SK-N-SH (cell line): ENCODE data around the gene UBD. TPM values are rescaled to one million over a fixed set of nuclear protein-coding genes. Genes with fewer than 3 reads are reported as not detected.

Experiments
- CTCF ChIA-PET: fragments of 300-600, 350-600 bp; formaldehyde crosslinking; extraction: SDS; loops from one replicate; lab custom pipeline; 2021; lab: Yijun Ruan, JAX
- POLR2A ChIA-PET: fragments of 350-600 bp; sonication (Branson Sonifier 250); formaldehyde crosslinking; extraction: SDS; loops from one replicate; lab custom pipeline; 2020; ENCODE audit warnings: antibody characterized with exemption, inconsistent platforms; lab: Yijun Ruan, JAX
- DNase-seq: peaks from one replicate; pipeline ENCODE4 v3.0.0; 2012
- H2AFZ ChIP-seq: fragments of 200-600 bp; sonication (generic); 2 replicates; pipeline ENCODE4 v1.8.1; 2016; ENCODE audit warnings: antibody characterized with exemption, mild to moderate bottlenecking, low read depth
- H3F3A ChIP-seq: fragments of 200-600 bp; sonication (generic); replicated peaks from 2 replicates; pipeline ENCODE3; 2016; ENCODE audit warnings: antibody characterized with exemption, mild to moderate bottlenecking; ENCODE audit not compliant: insufficient read depth
- H3K27ac ChIP-seq, 2 experiments: fragments of 200-500 bp in 1 of 2; fragments of 200-600 bp in 1 of 2; sonication (Bioruptor generic) in 1 of 2; sonication (generic), shearing (Covaris generic) in 1 of 2; 2 replicates each; pipeline versions ENCODE4 v1.5.1 to v1.6.1; 2014 to 2016; ENCODE audit warnings: low read depth in 2 of 2, inconsistent platforms in 1 of 2, low read length in 1 of 2, mild to moderate bottlenecking in 1 of 2, mixed read lengths in 1 of 2
- H3K27me3 ChIP-seq: fragments of 200-600 bp; sonication (generic), shearing (Covaris generic); 2 replicates; pipeline ENCODE4 v1.6.1; 2016; ENCODE audit warnings: mixed run types; ENCODE audit not compliant: insufficient read depth
- H3K36me3 ChIP-seq, 2 experiments: fragments of 200-500 bp in 1 of 2; fragments of 200-600 bp in 1 of 2; sonication (Bioruptor generic) in 1 of 2; sonication (generic) in 1 of 2; replicated peaks in 1 of 2; 2 replicates each; pipeline versions ENCODE3 to v1.5.1; 2014 to 2016; ENCODE audit warnings: low read length in 1 of 2, mild to moderate bottlenecking in 1 of 2; ENCODE audit not compliant: insufficient read depth in 2 of 2, control insufficient read depth in 1 of 2
- H3K4me1 ChIP-seq, 2 experiments: fragments of 200-500 bp in 1 of 2; fragments of 200-600 bp in 1 of 2; sonication (Bioruptor generic) in 1 of 2; sonication (generic), shearing (Covaris generic) in 1 of 2; 2 replicates each; pipeline versions ENCODE4 v1.5.1 to v1.6.1; 2014 to 2016; ENCODE audit warnings: low read depth in 1 of 2, low read length in 1 of 2, mixed run types in 1 of 2; ENCODE audit not compliant: insufficient read depth in 2 of 2, control insufficient read depth in 1 of 2
- H3K4me2 ChIP-seq: fragments of 200-600 bp; sonication (generic), shearing (Covaris generic); 2 replicates; pipeline ENCODE4 v1.6.1; 2017; ENCODE audit warnings: mixed run types
- H3K4me3 ChIP-seq, 2 experiments: fragments of 200-500 bp in 1 of 2; fragments of 200-600 bp in 1 of 2; sonication (Bioruptor generic) in 1 of 2; sonication (generic), shearing (Covaris generic) in 1 of 2; 2 replicates each; pipeline versions ENCODE4 v1.5.1 to v1.8.1; 2014 to 2016; ENCODE audit warnings: low read depth in 2 of 2, inconsistent platforms in 1 of 2, low read length in 1 of 2, mild to moderate bottlenecking in 1 of 2, mixed read lengths in 1 of 2, moderate library complexity in 1 of 2
- H3K79me2 ChIP-seq: fragments of 200-600 bp; sonication (generic); 2 replicates; pipeline ENCODE4 v1.8.1; 2017; ENCODE audit warnings: mild to moderate bottlenecking; ENCODE audit not compliant: insufficient read depth
- H3K9ac ChIP-seq: fragments of 200-600 bp; sonication (generic); 2 replicates; pipeline ENCODE4 v1.6.1; 2017; ENCODE audit warnings: mixed run types
- H3K9me2 ChIP-seq: fragments of 200-600 bp; sonication (generic); 2 replicates; pipeline ENCODE4 v1.6.1; 2017; ENCODE audit warnings: mixed run types
- H3K9me3 ChIP-seq: fragments of 200-600 bp; sonication (generic); 2 replicates; pipeline ENCODE4 v1.6.1; 2017; ENCODE audit warnings: mixed run types, mild to moderate bottlenecking, moderate library complexity
- H4K20me1 ChIP-seq: fragments of 200-600 bp; sonication (generic); 2 replicates; pipeline ENCODE4 v1.6.1; 2017; ENCODE audit warnings: mild to moderate bottlenecking, mixed run types; ENCODE audit not compliant: insufficient read depth
- ELF1 ChIP-seq: IDR thresholded peaks from 2 replicates; pipeline ENCODE4 v1.4.0; 2012
- EP300 ChIP-seq, 2 experiments: IDR thresholded peaks; 2 replicates each; pipeline versions ENCODE4 v1.4.0 to v1.6.1; 2012; ENCODE audit warnings: borderline replicate concordance in 1 of 2, low read depth in 1 of 2, low read length in 1 of 2
- EZH2phosphoT487 ChIP-seq: fragments of 200-600 bp; sonication (generic); IDR thresholded peaks from 2 replicates; pipeline ENCODE4 v1.6.1; 2017; ENCODE audit warnings: low read depth, mixed run types, mild to moderate bottlenecking, antibody characterized with exemption, moderate library complexity, borderline replicate concordance
- FOXJ3 ChIP-seq: sonication (generic); formaldehyde crosslinking; IDR thresholded peaks from 2 replicates; pipeline ENCODE4 v1.5.1; 2020; ENCODE audit warnings: mild to moderate bottlenecking, missing genetic modification reagents
- GATA2 ChIP-seq: sonication (generic); formaldehyde crosslinking; IDR thresholded peaks from 2 replicates; pipeline ENCODE4 v1.5.0; 2020; ENCODE audit warnings: mild to moderate bottlenecking, missing genetic modification reagents
- RXRA ChIP-seq: IDR thresholded peaks from 2 replicates; pipeline ENCODE4 v1.4.0; 2012; ENCODE audit warnings: low read depth, mild to moderate bottlenecking, borderline replicate concordance
- TAF1 ChIP-seq: IDR thresholded peaks from 2 replicates; pipeline ENCODE4 v1.6.1; 2012; ENCODE audit warnings: low read depth, mild to moderate bottlenecking, low read length, moderate library complexity, borderline replicate concordance
- TCF12 ChIP-seq: IDR thresholded peaks from 2 replicates; pipeline ENCODE4 v1.4.0; 2012
- TEAD4 ChIP-seq: IDR thresholded peaks from 2 replicates; pipeline ENCODE4 v1.4.0; 2012; ENCODE audit warnings: mild to moderate bottlenecking, borderline replicate concordance; ENCODE audit not compliant: insufficient read depth
- WGBS: methylation state at CpG from one replicate; pipeline ENCODE4 v1.1.6; 2017; ENCODE audit warnings: low lambda C conversion rate; 5-methylcytosine and 5-hydroxymethylcytosine counted together
- polyA plus RNA-seq, 3 experiments: library from polyadenylated mRNA; depleted of rRNA; stranded (reverse); fragments of >200 nt; gene quantifications; 2 replicates each; pipeline ENCODE4 v1.2.3, GENCODE V29; 2012

UBD gene
- polyA plus RNA-seq, 1 of the 3 experiments (the other 2 are of a cell fraction), result not detected

DNA sequence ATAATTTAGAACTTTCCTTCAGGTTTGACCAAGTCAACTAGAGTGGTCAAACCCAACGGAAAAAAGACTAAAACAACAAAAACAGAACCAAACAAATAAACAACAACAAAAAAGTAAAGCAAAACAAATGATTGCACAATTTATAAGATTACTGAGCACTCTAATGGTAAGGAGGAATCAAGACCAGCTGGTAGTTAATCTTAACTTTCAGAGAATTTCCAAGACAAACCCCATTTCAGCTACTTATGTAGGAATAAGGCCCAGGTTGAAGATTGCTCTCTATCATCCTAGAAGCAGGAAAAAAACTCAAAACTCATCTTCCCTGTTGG lies 34.3 kb downstream of the UBD start:
- no peak overlapping the region for H3K27ac ChIP-seq
- H3K27me3 ChIP-seq, result peaks cover 42% of the 10 kb centered on the region; the same call in 1 of the 2 replicates
- no peak overlapping the region for H3K4me2 ChIP-seq
- no peaks in the 10 kb centered on the region for H3K9me3 ChIP-seq
- H4K20me1 ChIP-seq, result no peaks in the 10 kb centered on the region
- no peaks in the 10 kb centered on the region for H3K79me2 ChIP-seq
- no peaks in the 10 kb centered on the region for H3K4me1 ChIP-seq
- no peak overlapping the region for H3K4me3 ChIP-seq
- ChIA-PET POLR2A (no interaction called here), CTCF (no interaction called here)
- H3K9me2 ChIP-seq, result no peaks in the 10 kb centered on the region
- peaks cover 0 to 4% of the 10 kb centered on the region in 2 experiments for H3K36me3 ChIP-seq
- WGBS, result 0% methylated on average over 1 of the region's 1 CpG
- no peak overlapping the region for H2AFZ ChIP-seq
- H3F3A ChIP-seq, result no peaks in the 10 kb centered on the region
- no peak for DNase-seq
- no peak overlapping the region for H3K9ac ChIP-seq
- no peak for TF ChIP-seq TEAD4
- no peak for TF ChIP-seq EP300 (IDR thresholded peaks at IDR 0.05; ENCODE audit: borderline replicate concordance in 1 of 2, low read depth in 1 of 2, low read length in 1 of 2)
- no peak for TF ChIP-seq RXRA

DNA sequence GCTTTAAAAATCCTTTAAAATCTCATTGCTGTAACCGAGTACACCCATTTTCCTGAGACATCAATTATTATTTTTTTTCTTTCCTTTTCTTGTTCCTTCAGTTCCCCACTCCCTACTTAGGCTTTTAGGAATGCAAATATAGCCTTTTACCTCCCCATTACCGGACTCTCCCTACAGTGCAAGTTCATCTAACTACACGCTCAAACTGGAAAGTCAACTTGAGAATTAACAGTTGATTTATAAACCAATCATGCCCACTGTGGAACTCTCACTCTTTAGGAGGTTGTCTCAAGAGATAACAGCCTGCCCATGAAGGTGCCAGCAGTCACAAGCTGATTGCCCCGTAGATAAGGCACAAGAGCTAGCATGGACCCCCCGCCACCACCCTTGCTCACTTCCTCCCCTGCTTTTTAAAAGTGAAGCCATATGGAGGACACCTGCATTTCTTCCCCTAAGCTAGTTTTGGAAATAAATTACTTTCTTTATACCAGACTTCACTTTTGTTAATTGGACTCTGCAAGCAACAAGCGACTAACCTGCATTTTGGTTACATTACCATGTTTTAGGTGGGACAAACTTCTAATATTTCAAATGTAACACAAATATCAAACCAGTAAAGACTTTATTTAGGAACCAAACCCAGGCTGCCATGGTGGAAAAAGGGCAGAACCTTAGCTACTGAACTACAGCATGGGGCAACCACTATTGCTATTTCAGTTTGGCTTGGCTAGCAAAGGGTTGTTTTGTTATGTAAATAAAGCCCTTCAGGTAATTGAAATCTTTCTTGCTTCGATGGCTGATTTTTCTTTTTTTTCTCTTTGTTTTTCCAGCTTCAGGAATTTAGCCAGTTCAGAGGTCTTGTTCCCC lies 34.9 kb downstream of the UBD start:
- Histone ChIP-seq H3K9me3 (no peaks in the 10 kb centered on the region), H3K79me2 (no peaks in the 10 kb centered on the region), H3K4me3 (no peak overlapping the region), H2AFZ (no peak overlapping the region), H3K27ac (no peak overlapping the region), H3K27me3 (peaks cover 42% of the 10 kb centered on the region; the same call in 1 of the 2 replicates), H3K9me2 (no peaks in the 10 kb centered on the region), H3K4me2 (no peak overlapping the region), H3K9ac (no peak overlapping the region), H3K36me3 (peaks cover 0 to 4% of the 10 kb centered on the region in 2 experiments), H3K4me1 (no peaks in the 10 kb centered on the region), H3F3A (no peaks in the 10 kb centered on the region), H4K20me1 (no peaks in the 10 kb centered on the region)
- WGBS, result 2% methylated on average over 7 of the region's 7 CpGs
- no peak for TF ChIP-seq TAF1
- no peak for DNase-seq
- CTCF ChIA-PET, result no interaction called here
- POLR2A ChIA-PET, result no interaction called here

DNA sequence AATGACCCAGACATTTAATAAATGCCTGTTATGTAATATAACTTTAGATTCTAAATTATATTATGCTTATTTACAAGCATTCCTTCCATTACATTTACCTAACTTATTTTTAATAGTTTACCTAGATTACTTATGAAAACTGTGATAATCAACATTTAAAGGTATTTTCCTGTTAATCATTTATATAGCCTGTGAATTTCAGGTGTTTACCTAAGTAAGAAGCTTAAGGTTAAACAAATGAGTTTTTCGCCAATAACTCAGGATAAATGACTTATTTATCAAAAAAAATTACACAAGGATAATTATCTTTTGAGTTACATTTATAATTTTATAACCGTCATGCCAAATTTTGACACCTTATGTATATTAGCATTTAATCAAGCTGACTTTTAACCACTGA lies 35.5 kb downstream of the UBD start:
- CTCF ChIA-PET, result no interaction called here
- 5% methylated on average over 2 of the region's 2 CpGs for WGBS

More for the DNA sequence above, 35.5 kb downstream of the UBD start:
- POLR2A ChIA-PET, result no interaction called here
- Histone ChIP-seq H4K20me1 (no peaks in the 10 kb centered on the region), H3K27me3 (peaks cover 45% of the 10 kb centered on the region; the same call in 1 of the 2 replicates), H3K27ac (no peak overlapping the region), H3K4me2 (no peak overlapping the region), H3K9me3 (no peaks in the 10 kb centered on the region), H3K4me1 (no peaks in the 10 kb centered on the region), H3F3A (no peaks in the 10 kb centered on the region), H3K4me3 (no peak overlapping the region), H3K36me3 (peaks cover 0 to 4% of the 10 kb centered on the region in 2 experiments), H3K9ac (no peak overlapping the region), H2AFZ (no peak overlapping the region), H3K9me2 (no peaks in the 10 kb centered on the region), H3K79me2 (no peaks in the 10 kb centered on the region)
- TF ChIP-seq TCF12 (no peak), EZH2phosphoT487 (no peak), RXRA (no peak), EP300 (IDR thresholded peaks at IDR 0.05; ENCODE audit: borderline replicate concordance in 1 of 2, low read depth in 1 of 2, low read length in 1 of 2) (no peak), FOXJ3 (CRISPR knock-in tag) (no peak), ELF1 (no peak), GATA2 (CRISPR knock-in tag) (no peak)
- DNase-seq, result no peak
